KMS-11 (cell line): ENCODE measurements around the gene RTCB.

ENCODE experiments used
- H2AFZ ChIP-seq: fragments of 200-600 bp; sonication (generic); 2 replicates; pipeline ENCODE4 v1.6.1; 2016; ENCODE audit warnings: antibody characterized with exemption, mixed run types, low read depth
- H3K27ac ChIP-seq: fragments of 200-600 bp; sonication (generic); 2 replicates; pipeline ENCODE4 v1.6.1; 2016; ENCODE audit warnings: mild to moderate bottlenecking, mixed run types
- H3K27me3 ChIP-seq: fragments of 200-600 bp; sonication (generic); 2 replicates; pipeline ENCODE4 v1.6.1; 2017; ENCODE audit warnings: mild to moderate bottlenecking, low read depth, mixed run types, moderate library complexity; ENCODE audit not compliant: insufficient read depth
- H3K36me3 ChIP-seq: fragments of 200-600 bp; sonication (generic); 2 replicates; pipeline ENCODE4 v1.6.1; 2017; ENCODE audit warnings: mild to moderate bottlenecking, mixed run types; ENCODE audit not compliant: insufficient read depth
- H3K4me1 ChIP-seq: fragments of 200-600 bp; sonication (generic); 2 replicates; pipeline ENCODE4 v1.6.1; 2016; ENCODE audit warnings: mild to moderate bottlenecking, low read depth, mixed run types; ENCODE audit not compliant: poor library complexity, severe bottlenecking
- H3K4me2 ChIP-seq: fragments of 200-600 bp; sonication (generic); 2 replicates; pipeline ENCODE4 v1.7.0; 2016; ENCODE audit warnings: mild to moderate bottlenecking, mixed run types
- H3K4me3 ChIP-seq: fragments of 200-600 bp; sonication (generic); IDR thresholded peaks from 2 replicates; pipeline ENCODE4 v1.6.1; 2017; ENCODE audit warnings: low read depth, low read length, mixed read lengths; ENCODE audit not compliant: insufficient read depth
- H3K79me2 ChIP-seq: fragments of 200-600 bp; sonication (generic); 2 replicates; pipeline ENCODE4 v1.6.1; 2016; ENCODE audit warnings: low read depth, mixed run types; ENCODE audit not compliant: insufficient read depth
- H3K9ac ChIP-seq: fragments of 200-600 bp; sonication (generic); 2 replicates; pipeline ENCODE4 v1.6.1; 2016; ENCODE audit warnings: mild to moderate bottlenecking, mixed run types
- H4K20me1 ChIP-seq: fragments of 200-600 bp; sonication (generic); 2 replicates; pipeline ENCODE4 v1.6.1; 2016; ENCODE audit warnings: mild to moderate bottlenecking, mixed run types; ENCODE audit not compliant: insufficient read depth
- TF ChIP-seq, protein P1 (sequence below): fragments of 200-600 bp; sonication (generic); conservative IDR thresholded peaks from 2 replicates; pipeline ENCODE4 v1.6.1; 2017; ENCODE audit warnings: low read depth, mild to moderate bottlenecking, antibody characterized with exemption, low read length, moderate library complexity, mixed read lengths

Gene RTCB

GRCh38 chr22:32444068-32444467 lies 32.0 kb upstream of the RTCB start:
- no peaks in the 10 kb centered on the region for H3K27me3 ChIP-seq
- H3K9ac ChIP-seq = no peak overlapping the region
- no peaks in the 10 kb centered on the region for H3K4me1 ChIP-seq
- no peaks in the 10 kb centered on the region for H4K20me1 ChIP-seq
- no peak overlapping the region for H3K4me2 ChIP-seq
- no peak overlapping the region for H2AFZ ChIP-seq
- no peaks in the 10 kb centered on the region for H3K36me3 ChIP-seq
- H3K79me2 ChIP-seq = no peaks in the 10 kb centered on the region
- TF ChIP-seq, protein P1, sequence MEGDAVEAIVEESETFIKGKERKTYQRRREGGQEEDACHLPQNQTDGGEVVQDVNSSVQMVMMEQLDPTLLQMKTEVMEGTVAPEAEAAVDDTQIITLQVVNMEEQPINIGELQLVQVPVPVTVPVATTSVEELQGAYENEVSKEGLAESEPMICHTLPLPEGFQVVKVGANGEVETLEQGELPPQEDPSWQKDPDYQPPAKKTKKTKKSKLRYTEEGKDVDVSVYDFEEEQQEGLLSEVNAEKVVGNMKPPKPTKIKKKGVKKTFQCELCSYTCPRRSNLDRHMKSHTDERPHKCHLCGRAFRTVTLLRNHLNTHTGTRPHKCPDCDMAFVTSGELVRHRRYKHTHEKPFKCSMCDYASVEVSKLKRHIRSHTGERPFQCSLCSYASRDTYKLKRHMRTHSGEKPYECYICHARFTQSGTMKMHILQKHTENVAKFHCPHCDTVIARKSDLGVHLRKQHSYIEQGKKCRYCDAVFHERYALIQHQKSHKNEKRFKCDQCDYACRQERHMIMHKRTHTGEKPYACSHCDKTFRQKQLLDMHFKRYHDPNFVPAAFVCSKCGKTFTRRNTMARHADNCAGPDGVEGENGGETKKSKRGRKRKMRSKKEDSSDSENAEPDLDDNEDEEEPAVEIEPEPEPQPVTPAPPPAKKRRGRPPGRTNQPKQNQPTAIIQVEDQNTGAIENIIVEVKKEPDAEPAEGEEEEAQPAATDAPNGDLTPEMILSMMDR = peak; percentile 37; the same call in 1 of the 2 replicates
- no peak overlapping the region for H3K27ac ChIP-seq
- no peak overlapping the region for H3K4me3 ChIP-seq

DNA sequence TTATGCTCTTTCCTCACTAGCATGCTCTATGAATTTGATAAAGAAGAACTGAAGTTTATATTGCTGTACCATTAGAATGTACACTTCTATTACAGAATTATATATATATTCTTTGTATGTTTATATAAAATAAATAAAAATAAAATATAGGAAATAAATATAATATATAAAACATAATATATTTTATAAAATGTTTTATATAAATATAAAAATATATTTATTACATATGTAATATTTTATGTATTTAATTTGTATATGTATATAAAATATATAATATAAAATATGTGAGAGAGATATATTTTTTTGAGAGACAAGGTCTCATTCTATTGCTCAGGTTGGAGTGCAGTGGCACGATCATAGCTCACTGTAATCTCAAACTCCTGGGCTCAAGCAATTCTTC lies 18.3 kb upstream of the RTCB start:
- Histone ChIP-seq H3K79me2 (no peaks in the 10 kb centered on the region), H3K4me3 (no peak overlapping the region), H3K4me1 (no peaks in the 10 kb centered on the region), H2AFZ (no peak overlapping the region), H4K20me1 (no peaks in the 10 kb centered on the region), H3K4me2 (no peak overlapping the region), H3K9ac (no peak overlapping the region), H3K36me3 (no peaks in the 10 kb centered on the region), H3K27me3 (no peaks in the 10 kb centered on the region), H3K27ac (no peak overlapping the region)
- TF ChIP-seq, protein P1 = no peak

DNA sequence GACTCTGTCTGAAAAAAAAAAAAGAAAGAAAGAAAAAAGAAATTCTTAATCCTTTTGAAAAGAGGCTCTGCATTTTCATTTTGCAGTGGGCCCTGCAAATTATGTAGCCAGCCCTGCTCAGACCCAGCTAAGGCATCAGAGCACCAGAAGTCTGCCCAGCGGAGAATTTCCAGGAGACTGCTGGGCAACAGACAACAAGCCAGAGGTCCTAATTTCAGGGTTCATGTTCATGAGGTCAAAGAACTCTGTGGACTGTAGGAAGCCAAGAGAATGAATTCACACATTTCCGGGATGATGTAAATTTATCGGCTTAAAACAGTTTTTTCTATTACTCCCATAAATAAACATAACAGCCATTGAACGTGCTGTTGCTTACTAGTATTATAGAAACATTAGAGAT lies 14.8 kb upstream of the RTCB start:
- H3K9ac ChIP-seq = no peak overlapping the region
- H3K4me2 ChIP-seq = no peak overlapping the region
- TF ChIP-seq, protein P1 = no peak
- H2AFZ ChIP-seq = no peak overlapping the region
- H3K4me3 ChIP-seq = no peak overlapping the region
- H4K20me1 ChIP-seq = no peaks in the 10 kb centered on the region
- H3K36me3 ChIP-seq = no peaks in the 10 kb centered on the region
- no peak overlapping the region for H3K27ac ChIP-seq
- no peaks in the 10 kb centered on the region for H3K79me2 ChIP-seq
- no peaks in the 10 kb centered on the region for H3K27me3 ChIP-seq
- no peaks in the 10 kb centered on the region for H3K4me1 ChIP-seq

GRCh38 chr22:32423664-32424063 lies 11.6 kb upstream of the RTCB start:
- TF ChIP-seq, protein P1 = no peak
- Histone ChIP-seq H3K27me3 (no peaks in the 10 kb centered on the region), H2AFZ (no peak overlapping the region), H4K20me1 (no peaks in the 10 kb centered on the region), H3K9ac (no peak overlapping the region), H3K27ac (no peak overlapping the region), H3K4me2 (no peak overlapping the region), H3K79me2 (no peaks in the 10 kb centered on the region), H3K36me3 (no peaks in the 10 kb centered on the region), H3K4me1 (peaks cover 9% of the 10 kb centered on the region), H3K4me3 (no peak overlapping the region)
